Measurements from ENCODE around the gene DIP2A. TPM values are rescaled to one million over a fixed set of nuclear protein-coding genes. Genes with fewer than 3 reads are reported as not detected.

The DIP2A gene
- total RNA-seq, 4 donors from 2014 or later = 25.9 to 57.4 (median 33.3) TPM

DNA sequence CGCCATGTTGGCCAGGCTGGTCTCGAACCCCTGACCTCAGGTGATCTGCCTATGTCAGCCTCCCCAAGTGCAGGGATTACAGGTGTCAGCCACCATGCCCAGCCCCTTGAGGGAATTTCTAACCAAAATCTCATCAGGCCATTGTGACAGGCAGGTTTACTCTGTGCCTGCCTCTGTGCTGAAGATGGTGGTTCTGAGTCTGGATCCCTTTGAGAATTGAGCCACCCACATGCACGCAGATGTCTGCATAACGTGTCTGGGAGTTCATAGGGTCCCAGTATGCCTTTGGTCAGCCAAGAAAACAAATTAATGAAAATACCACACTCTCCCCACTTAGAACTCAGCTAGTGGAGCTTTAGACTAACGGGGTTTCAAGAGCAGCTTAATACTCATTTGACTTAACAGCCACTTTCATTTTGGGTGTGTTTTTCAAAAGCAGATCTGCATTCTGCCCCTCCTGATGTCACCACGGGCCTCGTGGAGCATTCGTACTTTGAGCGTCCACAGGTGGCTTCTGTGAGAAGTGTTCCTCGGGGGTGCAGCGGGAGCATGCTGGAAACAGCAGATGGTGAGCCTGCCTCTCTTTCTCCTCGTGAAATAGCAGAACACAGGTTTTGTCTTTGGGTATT lies 45.3 kb downstream of the DIP2A start:
- ATAC-seq (ENCODE audit: low FRiP score) (no peak), DNase-seq (ENCODE audit: low spot score) (no peak)

DNA sequence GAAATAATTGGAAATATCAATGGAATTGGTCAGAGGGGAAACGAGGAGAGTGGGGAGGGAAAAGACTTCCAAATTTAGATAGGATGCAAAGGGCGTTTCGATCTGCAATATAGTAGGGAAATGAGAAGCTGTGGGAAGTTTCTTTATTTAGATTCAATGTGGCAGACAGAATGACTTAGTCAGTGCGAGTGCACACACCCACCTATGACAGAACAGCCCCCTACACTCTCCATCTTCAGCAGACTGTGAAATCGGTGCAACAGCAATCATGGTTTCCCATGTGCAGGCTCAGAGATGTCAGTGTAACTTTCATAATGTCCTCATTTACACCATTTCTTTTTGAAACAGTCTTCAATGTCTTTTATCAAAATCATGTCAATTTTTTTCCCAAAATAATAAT lies 46.0 kb downstream of the DIP2A start:
- DNase-seq (ENCODE audit: low spot score) = no peak
- ATAC-seq (ENCODE audit: low FRiP score) = no peak
- TF ChIP-seq, protein P1, sequence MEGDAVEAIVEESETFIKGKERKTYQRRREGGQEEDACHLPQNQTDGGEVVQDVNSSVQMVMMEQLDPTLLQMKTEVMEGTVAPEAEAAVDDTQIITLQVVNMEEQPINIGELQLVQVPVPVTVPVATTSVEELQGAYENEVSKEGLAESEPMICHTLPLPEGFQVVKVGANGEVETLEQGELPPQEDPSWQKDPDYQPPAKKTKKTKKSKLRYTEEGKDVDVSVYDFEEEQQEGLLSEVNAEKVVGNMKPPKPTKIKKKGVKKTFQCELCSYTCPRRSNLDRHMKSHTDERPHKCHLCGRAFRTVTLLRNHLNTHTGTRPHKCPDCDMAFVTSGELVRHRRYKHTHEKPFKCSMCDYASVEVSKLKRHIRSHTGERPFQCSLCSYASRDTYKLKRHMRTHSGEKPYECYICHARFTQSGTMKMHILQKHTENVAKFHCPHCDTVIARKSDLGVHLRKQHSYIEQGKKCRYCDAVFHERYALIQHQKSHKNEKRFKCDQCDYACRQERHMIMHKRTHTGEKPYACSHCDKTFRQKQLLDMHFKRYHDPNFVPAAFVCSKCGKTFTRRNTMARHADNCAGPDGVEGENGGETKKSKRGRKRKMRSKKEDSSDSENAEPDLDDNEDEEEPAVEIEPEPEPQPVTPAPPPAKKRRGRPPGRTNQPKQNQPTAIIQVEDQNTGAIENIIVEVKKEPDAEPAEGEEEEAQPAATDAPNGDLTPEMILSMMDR (IDR thresholded peaks at IDR 0.05) = no peak

More for the DNA sequence above, 45.3 kb downstream of the DIP2A start:
- TF ChIP-seq, protein P1 (IDR thresholded peaks at IDR 0.05) = no peak

- no peak for DNase-seq (ENCODE audit: low spot score)
- TF ChIP-seq, protein P1 (IDR thresholded peaks at IDR 0.05) = no peak
- ATAC-seq (ENCODE audit: low FRiP score) = no peak
Observed at GRCh38 chr21:46507562-46507961, 48.9 kb downstream of the DIP2A start.

- TF ChIP-seq, protein P1 (IDR thresholded peaks at IDR 0.05) = no peak
- no peak for ATAC-seq (ENCODE audit: low FRiP score)
- DNase-seq (ENCODE audit: low spot score) = no peak
Observed at GRCh38 chr21:46509741-46510502, 51.2 kb downstream of the DIP2A start.

DNA sequence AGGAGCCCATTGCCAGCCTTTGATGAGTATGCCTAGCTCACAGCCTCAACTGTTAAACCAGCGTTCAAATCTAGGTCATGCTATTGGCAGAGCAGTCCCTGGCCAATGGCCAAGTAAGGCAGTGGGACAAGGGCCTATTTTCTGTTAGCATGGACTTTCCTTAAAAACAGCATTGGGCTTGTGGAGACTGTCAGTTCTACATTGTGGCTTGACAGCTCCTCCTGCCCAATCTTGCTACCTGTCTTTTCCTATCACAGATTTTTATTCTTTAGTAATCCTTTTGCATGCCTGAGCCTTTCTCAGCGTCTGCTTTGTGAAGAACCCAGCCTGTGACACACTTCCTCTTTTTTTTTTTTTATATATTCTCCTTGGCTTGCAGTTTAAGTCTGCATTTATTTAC lies 56.4 kb downstream of the DIP2A start:
- no peak for ATAC-seq (ENCODE audit: low FRiP score)
- DNase-seq (ENCODE audit: low spot score) = no peak
- TF ChIP-seq, protein P1 (IDR thresholded peaks at IDR 0.05) = no peak

GRCh38 chr21:46516068-46516467 lies 57.4 kb downstream of the DIP2A start:
- DNase-seq (ENCODE audit: low spot score) = no peak
- TF ChIP-seq, protein P1 (IDR thresholded peaks at IDR 0.05) = no peak
- no peak for ATAC-seq (ENCODE audit: low FRiP score)

DNA sequence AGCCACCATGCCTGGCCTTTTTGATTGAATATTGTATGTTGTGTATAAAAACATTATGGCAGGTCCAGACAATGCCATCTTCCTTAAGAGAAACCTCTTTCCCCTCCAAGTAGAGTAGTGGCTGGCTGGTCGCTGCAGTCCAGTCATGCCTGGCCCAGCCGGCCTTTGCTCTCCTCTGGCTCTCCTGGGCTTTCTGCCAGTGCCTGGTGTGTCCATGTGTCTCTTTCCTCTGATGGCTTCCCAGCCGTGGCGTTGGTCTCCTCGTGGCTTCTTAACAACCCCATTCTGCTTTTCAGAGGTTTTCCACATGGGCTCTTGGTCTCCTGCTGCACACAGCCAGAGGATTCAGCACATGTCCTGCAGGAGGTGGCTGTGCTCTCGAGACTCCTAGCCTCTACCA lies 58.7 kb downstream of the DIP2A start:
- TF ChIP-seq, protein P1 (IDR thresholded peaks at IDR 0.05) = no peak
- DNase-seq (ENCODE audit: low spot score) (no peak), ATAC-seq (ENCODE audit: low FRiP score) (no peak)
